Thyroid gland (tissue), 4 donors: ENCODE data around the gene FARS2.

Experiments
- CTCF ChIP-seq, 6 experiments: fragments of 200-600 bp in 3 of 6; fragments of 450-650 bp in 3 of 6; sonication (generic) in 3 of 6; IDR thresholded peaks; one replicate each; pipeline ENCODE4 v1.5.1; 2016 to 2019; ENCODE audit warnings: antibody characterized with exemption in 6 of 6, mild to moderate bottlenecking in 2 of 6, inconsistent platforms in 1 of 6, moderate library complexity in 1 of 6
- POLR2A ChIP-seq, 2 donors: fragments of 450-650 bp; IDR thresholded peaks; one replicate each; pipeline ENCODE4 v1.6.1; 2017; ENCODE audit warnings: antibody characterized with exemption in 2 of 2, mild to moderate bottlenecking in 2 of 2, moderate library complexity in 1 of 2

- TF ChIP-seq CTCF (IDR thresholded peaks at IDR 0.05) (no peak), POLR2A (IDR thresholded peaks at IDR 0.05) (no peak)
These were observed 188.8 kb downstream of the FARS2 start for GRCh38 chr6:5450073-5450472.
